Fibroblast of pulmonary artery (primary cell): ENCODE measurements around the gene CARD11.

Experiments used
- DNase-seq: peaks from one replicate; pipeline ENCODE4 v3.0.0-alpha.2; 2010; ENCODE audit warnings: low read depth
- H3K4me3 ChIP-seq: replicated peaks from 2 replicates; pipeline ENCODE4 v1.5.1; 2011; ENCODE audit warnings: low read depth, mild to moderate bottlenecking, control low read depth, low read length, moderate library complexity
- CTCF ChIP-seq: IDR thresholded peaks from 2 replicates; pipeline ENCODE4 v1.5.1; 2011; ENCODE audit warnings: mild to moderate bottlenecking, control low read depth, low read length, inconsistent platforms; ENCODE audit errors: missing control alignments

CARD11 gene

DNA sequence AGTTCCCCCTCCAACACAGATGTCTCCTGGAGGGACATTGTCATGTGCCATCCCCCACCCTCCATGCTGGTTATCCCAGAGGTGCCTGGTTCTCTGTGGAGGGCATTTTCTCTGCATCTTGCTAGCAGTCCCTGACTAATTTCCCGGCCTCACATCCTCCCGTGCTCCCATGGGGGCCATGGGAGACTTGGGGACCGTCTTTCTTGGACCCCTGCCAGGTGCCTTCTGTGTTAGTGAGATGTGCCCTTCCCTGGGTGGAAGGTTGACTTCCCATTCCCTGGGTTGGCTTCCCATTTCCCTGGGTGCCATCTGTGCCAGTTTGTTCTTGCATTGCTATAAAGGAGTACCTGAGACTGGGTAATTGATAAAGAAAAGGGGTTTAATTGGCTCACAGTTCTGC, 177.1 kb downstream of the CARD11 start:
- H3K4me3 ChIP-seq = no peak overlapping the region
- TF ChIP-seq CTCF = no peak
- no peak for DNase-seq

GRCh38 chr7:2864999-2865670, 178.5 kb downstream of the CARD11 start:
- peak; percentile 80 for DNase-seq
- peak; percentile 87 for TF ChIP-seq CTCF
- no peak overlapping the region for H3K4me3 ChIP-seq

DNA sequence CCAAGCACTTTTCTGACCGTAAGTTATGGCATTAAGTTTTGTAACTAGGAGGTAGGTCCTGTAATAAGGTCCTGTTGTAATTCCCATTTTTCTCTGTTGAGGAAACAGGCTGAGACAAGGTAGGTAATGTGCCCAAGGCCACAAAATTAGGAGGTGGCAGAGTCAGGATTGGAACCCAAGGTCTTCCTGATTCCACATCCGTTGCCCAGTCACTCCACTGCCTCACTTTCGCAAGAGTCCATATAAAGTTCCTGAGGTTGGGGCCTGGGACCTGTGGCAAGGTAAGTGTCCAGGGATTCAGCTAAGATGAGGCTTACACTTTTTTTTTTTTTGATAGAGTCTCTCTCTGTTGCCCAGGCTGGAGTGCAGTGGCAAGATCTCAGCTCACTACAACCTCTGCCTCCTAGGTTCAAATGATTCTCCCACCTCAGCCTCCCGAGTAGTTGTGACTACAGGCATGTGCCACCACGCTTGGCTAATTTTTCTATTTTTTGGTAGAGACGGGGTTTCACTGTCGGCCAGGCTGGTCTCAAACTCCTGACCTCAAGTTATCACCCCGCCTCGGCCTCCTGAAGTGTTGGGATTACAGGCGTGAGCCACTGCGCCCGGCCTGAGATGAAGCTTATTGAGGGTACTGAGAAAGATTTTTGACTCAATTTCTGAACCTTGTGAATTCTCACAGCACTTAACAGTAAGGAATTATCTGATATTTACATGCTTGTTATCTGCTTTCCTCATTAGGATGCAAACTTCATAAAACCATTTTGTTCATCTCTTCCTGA, 179.3 kb downstream of the CARD11 start:
- no peak for TF ChIP-seq CTCF
- DNase-seq = no peak
- H3K4me3 ChIP-seq = peak overlapping the region; percentile 25

- TF ChIP-seq CTCF = no peak
- H3K4me3 ChIP-seq = peak overlapping the region; percentile 25
- peak; percentile 99 for DNase-seq
Observed at GRCh38 chr7:2863461-2864066, 180.1 kb downstream of the CARD11 start.

DNA sequence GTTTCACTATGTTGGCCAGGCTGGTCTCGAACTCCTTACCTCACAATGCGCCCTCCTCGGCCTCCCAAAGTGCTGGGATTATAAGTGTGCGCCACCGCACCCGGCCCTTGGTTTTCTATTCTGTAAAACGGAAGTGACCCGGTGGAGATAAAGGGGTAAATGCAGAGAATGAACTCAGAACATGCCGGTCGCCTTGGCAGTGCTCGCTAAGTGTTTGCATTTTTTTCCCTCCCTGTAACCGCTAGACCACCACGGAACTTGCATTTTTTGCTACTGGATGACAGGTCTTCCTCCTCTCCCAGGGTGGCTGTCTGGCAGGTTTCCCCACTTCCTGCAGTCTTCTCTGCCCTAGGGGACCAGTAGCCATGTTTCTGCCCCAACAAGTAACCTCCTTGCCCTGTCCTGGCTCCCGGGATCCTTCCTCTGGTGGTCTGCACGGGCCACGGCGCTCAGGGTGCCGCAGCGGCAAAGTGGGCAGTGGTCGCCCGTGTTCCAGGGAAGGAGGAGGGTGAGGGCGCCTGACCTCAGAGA, 180.8 kb downstream of the CARD11 start:
- peak overlapping the region; percentile 9 for H3K4me3 ChIP-seq
- peak; percentile 82 for DNase-seq
- no peak for TF ChIP-seq CTCF

- H3K4me3 ChIP-seq = no peak overlapping the region
- DNase-seq = no peak
- no peak for TF ChIP-seq CTCF
Observed at GRCh38 chr7:2861509-2861908, 182.2 kb downstream of the CARD11 start.
